GM12878 (cell line): ENCODE data around the gene TFAM.

Source experiments
- BACH1 ChIP-seq: fragments of 450-650 bp; IDR thresholded peaks from 2 replicates; pipeline ENCODE4 v1.6.1; 2017; ENCODE audit warnings: mild to moderate bottlenecking, borderline replicate concordance
- CREB1 ChIP-seq: IDR thresholded peaks from 2 replicates; pipeline ENCODE4 v1.6.1; 2012; ENCODE audit warnings: low read depth, mild to moderate bottlenecking, inconsistent platforms
- CTCF ChIP-seq, 3 experiments: IDR thresholded peaks in 2 of 3; conservative IDR thresholded peaks in 1 of 3; 2 replicates each; pipeline ENCODE4 v1.5.1; 2011; ENCODE audit warnings: low read depth in 3 of 3, low read length in 3 of 3, mild to moderate bottlenecking in 3 of 3, control low read depth in 2 of 3, moderate library complexity in 2 of 3, inconsistent platforms in 1 of 3, mixed read lengths in 1 of 3; ENCODE audit not compliant: control insufficient read depth in 2 of 3, insufficient read depth in 1 of 3; ENCODE audit errors: extremely low read depth in 1 of 3
- EP300 ChIP-seq, 2 experiments: fragments of 150-350 bp in 1 of 2; IDR thresholded peaks; 2 replicates each; pipeline ENCODE4 v1.6.1; 2011 to 2012; ENCODE audit warnings: low read depth in 2 of 2, low read length in 2 of 2, borderline replicate concordance in 1 of 2, improper control_type of control experiment in 1 of 2, inconsistent platforms in 1 of 2; ENCODE audit not compliant: control insufficient read depth in 1 of 2
- GABPA ChIP-seq: IDR thresholded peaks from 2 replicates; pipeline ENCODE4 v1.6.1; 2014; ENCODE audit warnings: antibody characterized with exemption, low read depth, mild to moderate bottlenecking, inconsistent platforms
- HDAC6 ChIP-seq: fragments of 200-600 bp; sonication (generic); IDR thresholded peaks from one replicate; pipeline ENCODE4 v1.8.0; 2017; ENCODE audit warnings: antibody characterized with exemption; ENCODE audit not compliant: unreplicated experiment
- JUNB ChIP-seq: IDR thresholded peaks from 2 replicates; pipeline ENCODE4 v1.6.1; 2016; ENCODE audit warnings: antibody characterized with exemption, mild to moderate bottlenecking
- MEF2A ChIP-seq: IDR thresholded peaks from 2 replicates; pipeline ENCODE4 v1.6.1; 2011; ENCODE audit warnings: low read depth, mild to moderate bottlenecking, low read length, moderate library complexity; ENCODE audit not compliant: insufficient read depth
- NBN ChIP-seq: fragments of 450-650 bp; IDR thresholded peaks from 2 replicates; pipeline ENCODE4 v1.6.1; 2016
- SRF ChIP-seq, 2 experiments: IDR thresholded peaks; 2 replicates each; pipeline ENCODE4 v1.6.1; 2011; ENCODE audit warnings: low read depth in 2 of 2, low read length in 2 of 2, mild to moderate bottlenecking in 1 of 2, moderate library complexity in 1 of 2
- TAF1 ChIP-seq: IDR thresholded peaks from 2 replicates; pipeline ENCODE4 v1.6.1; 2011; ENCODE audit warnings: mild to moderate bottlenecking, low read depth, low read length, borderline replicate concordance
- TCF7 ChIP-seq: IDR thresholded peaks from 2 replicates; pipeline ENCODE4 v1.6.1; 2014; ENCODE audit warnings: antibody characterized with exemption, borderline replicate concordance
- ZBTB11 ChIP-seq: fragments of 450-650 bp; formaldehyde crosslinking; IDR thresholded peaks from 2 replicates; pipeline ENCODE4 v1.5.0; 2022; ENCODE audit warnings: mild to moderate bottlenecking, missing genetic modification characterization

- TF ChIP-seq TCF7 (no peak), SRF (IDR thresholded peaks at IDR 0.05; ENCODE audit: low read depth in 2 of 2, low read length in 2 of 2) (no peak), JUNB (no peak), NBN (no peak), CTCF (IDR thresholded peaks at IDR 0.05 in 2 of 3, conservative IDR thresholded peaks at IDR 0.05 in 1 of 3; ENCODE audit: control insufficient read depth in 2 of 3, extremely low read depth in 1 of 3, insufficient read depth in 1 of 3, low read depth in 3 of 3, low read length in 3 of 3) (no peak), TAF1 (no peak), BACH1 (no peak), CREB1 (no peak), HDAC6 (no peak), GABPA (no peak), MEF2A (no peak), EP300 (IDR thresholded peaks at IDR 0.05; ENCODE audit: borderline replicate concordance in 1 of 2, control insufficient read depth in 1 of 2, low read depth in 2 of 2, low read length in 2 of 2) (no peak), ZBTB11 (CRISPR knock-in tag) (no peak)
Measured at GRCh38 chr10:58433571-58433970, 48.4 kb downstream of the TFAM start.
